GM18951 (cell line): ENCODE results near the gene TFEB.

Source experiments
- POLR2A ChIP-seq: IDR thresholded peaks from 4 replicates; pipeline ENCODE4 v1.6.1; 2011; ENCODE audit warnings: mild to moderate bottlenecking; ENCODE audit not compliant: insufficient read length, insufficient read depth; ENCODE audit errors: extremely low read depth
- in situ Hi-C: fragments of 300-500 bp; cut with MboI; formaldehyde crosslinking; loops from one replicate; pipeline ENCODE4 v1.12.0; 2022; ENCODE audit warnings: low sequenced_read_pairs, mixed read lengths, inconsistent platforms; ENCODE audit not compliant: unreplicated experiment

The TFEB gene

GRCh38 chr6:41675992-41676391, 59.4 kb downstream of the TFEB start:
- in situ Hi-C loops: loop anchor here (10.0 kb wide), 1 partner anchor 71 kb away; no protein-coding TSS in a partner anchor
- TF ChIP-seq POLR2A: no peak

DNA sequence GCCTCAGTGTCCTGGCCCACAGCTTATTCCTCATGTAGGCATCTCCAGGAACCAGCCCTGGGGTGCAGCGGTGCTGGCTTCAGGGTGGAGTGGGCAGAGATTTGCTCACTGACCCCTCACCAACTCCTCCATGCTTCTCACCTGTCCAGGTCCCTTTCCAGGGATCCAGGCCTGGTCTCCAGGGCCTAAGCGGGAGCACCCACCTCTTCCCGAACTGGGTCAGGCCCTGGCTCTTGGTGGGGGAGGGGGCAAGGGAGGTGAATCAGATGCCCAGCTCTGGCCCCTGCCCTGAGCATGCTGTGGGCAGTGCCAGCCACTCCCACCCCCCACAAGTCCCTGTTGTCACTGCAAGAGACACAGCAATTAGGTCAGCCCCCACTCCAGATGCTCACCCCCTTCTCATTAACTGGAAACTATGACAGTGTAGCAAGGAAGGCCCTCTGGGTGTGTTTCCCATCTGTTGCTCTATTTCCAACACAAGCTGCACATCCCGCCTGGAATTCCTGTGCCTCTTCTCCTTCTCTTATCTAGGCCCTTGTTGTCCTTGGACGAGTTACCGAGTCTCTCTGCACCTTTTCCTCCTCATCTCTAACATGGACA, 60.1 kb downstream of the TFEB start:
- in situ Hi-C loops: loop anchor here (10.0 kb wide), 1 partner anchor 70 kb away; no protein-coding TSS in a partner anchor
- TF ChIP-seq POLR2A: no peak

- no peak for TF ChIP-seq POLR2A
- in situ Hi-C loops: loop anchor here (10.0 kb wide), 1 partner anchor 70 kb away; no protein-coding TSS in a partner anchor
Observed at GRCh38 chr6:41674231-41675000, 61.0 kb downstream of the TFEB start.

- no peak for TF ChIP-seq POLR2A
- in situ Hi-C loops: loop anchor here (10.0 kb wide), 1 partner anchor 69 kb away; no protein-coding TSS in a partner anchor
Observed at GRCh38 chr6:41673704-41674000, 61.8 kb downstream of the TFEB start.

DNA sequence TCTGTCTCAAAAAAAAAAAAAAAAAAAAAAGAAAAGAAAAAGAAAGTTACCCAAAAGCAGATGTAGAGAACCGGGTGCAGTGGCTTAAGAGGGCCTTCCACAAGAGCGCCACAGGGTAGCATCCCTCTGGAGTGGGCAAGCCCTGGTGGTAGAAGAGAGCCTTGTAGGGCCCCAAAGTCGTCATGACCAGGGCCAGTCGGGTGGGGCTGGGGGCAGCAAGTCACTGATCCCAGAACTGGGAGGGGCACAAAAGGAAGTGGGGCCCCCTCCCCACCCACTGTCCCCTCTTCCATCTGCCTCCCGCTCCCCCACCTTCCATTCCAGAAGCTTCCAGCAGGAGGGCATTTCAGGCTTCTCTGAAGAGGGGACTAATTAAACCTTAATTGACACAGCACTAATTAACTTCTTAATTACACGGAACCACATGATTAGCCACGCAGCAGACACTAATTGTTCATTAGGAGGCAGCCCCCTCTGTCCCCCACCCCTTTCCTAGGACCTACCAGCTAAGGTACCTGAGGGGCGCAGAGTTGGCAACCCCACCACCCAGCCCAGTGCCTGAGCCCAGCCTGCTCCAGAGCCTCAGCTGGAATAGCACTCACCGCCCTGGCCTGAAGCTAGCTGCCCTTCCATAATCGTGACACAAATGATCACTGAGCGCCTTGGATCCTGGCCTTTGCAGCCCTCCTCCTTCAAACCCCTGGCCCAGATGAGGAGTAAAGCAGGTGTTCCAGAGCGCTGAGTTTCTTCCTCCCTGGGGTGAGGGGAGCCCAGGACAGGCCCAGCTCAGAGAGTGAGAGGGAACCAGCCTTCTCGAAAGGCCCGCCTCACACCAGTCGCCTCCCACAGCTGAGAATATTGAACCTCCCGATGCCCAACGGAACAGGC, 62.3 kb downstream of the TFEB start:
- no peak for TF ChIP-seq POLR2A
- in situ Hi-C loops: loop anchor here (10.0 kb wide), 1 partner anchor 68 kb away; no protein-coding TSS in a partner anchor

DNA sequence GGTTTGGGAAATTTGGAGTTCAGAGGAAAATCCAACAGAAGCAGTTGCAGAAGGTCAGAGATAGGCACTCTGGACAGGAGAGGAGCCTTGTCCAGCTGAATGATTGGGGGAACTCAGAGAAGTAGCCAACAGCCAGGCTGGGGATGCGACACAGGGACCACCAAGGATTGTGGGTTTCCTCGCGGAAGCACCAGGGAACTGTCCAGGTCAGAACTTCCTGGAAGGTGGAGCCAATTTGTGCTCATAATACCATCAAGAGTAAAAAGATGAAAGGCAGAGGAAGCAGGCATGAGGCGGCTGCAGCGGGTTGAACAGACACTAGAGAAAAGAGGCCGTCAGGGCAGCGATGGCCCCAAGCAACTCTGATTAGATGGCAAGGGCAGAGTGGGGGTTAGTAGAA, 63.4 kb downstream of the TFEB start:
- in situ Hi-C loops: loop anchor here (10.0 kb wide), 1 partner anchor 67 kb away; no protein-coding TSS in a partner anchor
- TF ChIP-seq POLR2A: no peak

DNA sequence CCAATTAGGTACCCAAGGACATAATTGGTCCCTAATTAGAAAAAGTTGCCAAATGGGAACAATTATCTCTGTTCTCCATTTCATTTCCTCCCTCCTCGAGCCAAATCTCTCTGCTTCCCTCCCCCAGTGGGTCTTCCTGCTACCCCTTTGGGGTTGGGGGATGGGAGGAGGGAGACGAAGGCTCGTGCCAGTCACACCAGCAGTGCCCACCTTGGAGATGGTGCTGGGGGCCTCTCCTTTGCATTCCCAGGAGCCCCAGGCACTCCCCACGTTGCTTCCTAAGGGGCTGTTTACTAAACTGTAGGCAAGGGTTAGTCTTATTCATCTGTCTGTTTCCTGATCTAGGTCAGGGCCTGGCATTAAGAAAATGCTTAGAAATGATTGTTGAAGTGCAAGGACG, 64.0 kb downstream of the TFEB start:
- in situ Hi-C loops: loop anchor here (10.0 kb wide), 1 partner anchor 67 kb away; no protein-coding TSS in a partner anchor
- TF ChIP-seq POLR2A: no peak

GRCh38 chr6:41670703-41671360, 64.6 kb downstream of the TFEB start:
- no peak for TF ChIP-seq POLR2A
- in situ Hi-C loops: loop anchor here (10.0 kb wide), 1 partner anchor 66 kb away; no protein-coding TSS in a partner anchor

GRCh38 chr6:41668968-41669367, 66.4 kb downstream of the TFEB start:
- in situ Hi-C loops: no loop called here
- TF ChIP-seq POLR2A: no peak

DNA sequence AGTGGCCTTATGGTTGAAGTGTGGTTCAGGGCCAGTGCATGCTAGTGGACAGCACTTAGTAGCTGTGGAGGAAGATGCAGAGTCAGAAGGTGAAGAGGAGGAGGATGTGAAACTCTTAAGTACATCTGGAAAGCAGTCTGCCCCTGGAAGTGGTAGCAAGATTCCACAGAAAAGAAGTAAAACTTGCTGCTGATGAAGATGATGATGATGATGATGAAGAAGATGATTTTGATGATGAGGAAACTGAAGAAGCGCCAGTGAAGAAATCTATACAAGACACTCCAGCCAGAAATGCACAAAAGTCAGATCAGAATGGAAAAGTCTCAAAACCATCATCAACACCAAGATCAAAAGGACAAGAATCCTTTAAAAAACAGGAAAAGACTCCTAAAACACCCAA, 68.2 kb downstream of the TFEB start:
- in situ Hi-C loops: no loop called here
- TF ChIP-seq POLR2A: no peak

GRCh38 chr6:41664271-41664670, 71.1 kb downstream of the TFEB start:
- no peak for TF ChIP-seq POLR2A
- in situ Hi-C loops: no loop called here

- no peak for TF ChIP-seq POLR2A
- in situ Hi-C loops: no loop called here
Observed at GRCh38 chr6:41663568-41663967, 71.8 kb downstream of the TFEB start.

- in situ Hi-C loops: no loop called here
- TF ChIP-seq POLR2A: no peak
Observed at GRCh38 chr6:41659935-41660334, 75.5 kb downstream of the TFEB start.

GRCh38 chr6:41658636-41659035, 76.8 kb downstream of the TFEB start:
- TF ChIP-seq POLR2A: no peak

More at GRCh38 chr6:41658636-41659035, 76.8 kb downstream of the TFEB start:
- in situ Hi-C loops: no loop called here
